K562 (cell line): ENCODE data around the gene ANKRD11. TPM values are rescaled to one million over a fixed set of nuclear protein-coding genes. Genes with fewer than 3 reads are reported as not detected.

Experiments
- ATAC-seq: fragments of 200-7000 bp; cut with Tn5 transposase; 3 replicates; pipeline ENCODE4 v1.9.1; 2020; ENCODE audit warnings: moderate library complexity
- BruUV-seq: library from RNA; stranded (reverse); fragments of 400-500 nt; replicated peaks from 2 replicates; lab custom pipeline; 2021; lab: Mats Ljungman, UMichigan
- CTCF ChIA-PET: fragments of 300-600 bp; formaldehyde crosslinking; extraction: SDS; loops from one replicate; lab custom pipeline; 2021; ENCODE audit warnings: low intra/inter-chr PET ratio; lab: Yijun Ruan, JAX
- POLR2A ChIA-PET: fragments of 300-600, 350-650 bp; sonication (Branson Sonifier 250); formaldehyde crosslinking; extraction: SDS; loops from one replicate; lab custom pipeline; 2021; ENCODE audit warnings: antibody characterized with exemption, inconsistent platforms; lab: Yijun Ruan, JAX
- DNase-seq, 4 experiments: peaks; one replicate each; pipeline versions ENCODE4 v3.0.0 to v3.0.0-alpha.2; 2011 to 2018; ENCODE audit warnings: low spot score in 3 of 4, mixed read lengths in 3 of 4; ENCODE audit errors: extremely low read depth in 1 of 4
- FAIRE-seq: peaks from 2 replicates; lab custom pipeline; 2011; peaks lifted over from hg19 to GRCh38; lab: Jason Lieb, UNC
- H2AFZ ChIP-seq: 2 replicates; pipeline ENCODE4 v1.6.0; 2011; ENCODE audit warnings: low read depth, low read length, control low read depth, inconsistent platforms
- H3K27ac ChIP-seq: fragments of 200-600 bp; 3 replicates; pipeline ENCODE4 v1.8.0; 2011; ENCODE audit warnings: low read depth, mild to moderate bottlenecking, control low read depth, inconsistent platforms, low read length, moderate library complexity, mixed read lengths; ENCODE audit errors: extremely low read depth
- H3K27me3 ChIP-seq, 2 experiments: fragments of 300-600 bp in 1 of 2; 2 replicates in 1 of 2; 3 replicates in 1 of 2; pipeline versions ENCODE4 v1.6.0 to v1.8.0; 2011; ENCODE audit warnings: inconsistent platforms in 2 of 2, low read length in 2 of 2, mild to moderate bottlenecking in 1 of 2, mixed read lengths in 1 of 2, moderate library complexity in 1 of 2; ENCODE audit not compliant: control insufficient read depth in 2 of 2, insufficient read depth in 2 of 2
- H3K36me3 ChIP-seq: fragments of 300-600 bp; 3 replicates; pipeline ENCODE4 v1.8.0; 2011; ENCODE audit warnings: mild to moderate bottlenecking, low read length, inconsistent platforms; ENCODE audit not compliant: control insufficient read depth, insufficient read depth
- H3K4me1 ChIP-seq, 2 experiments: fragments of 200-600 bp in 1 of 2; replicated peaks in 1 of 2; 2 replicates in 1 of 2; 3 replicates in 1 of 2; pipeline versions ENCODE4 v1.5.1 to v1.8.0; 2011; ENCODE audit warnings: inconsistent platforms in 2 of 2, low read length in 2 of 2, mild to moderate bottlenecking in 1 of 2, mixed read lengths in 1 of 2, moderate library complexity in 1 of 2; ENCODE audit not compliant: control insufficient read depth in 2 of 2, insufficient read depth in 2 of 2
- H3K4me2 ChIP-seq: 2 replicates; pipeline ENCODE4 v1.6.1; 2011; ENCODE audit warnings: low read length, control low read depth, inconsistent platforms, mixed read lengths; ENCODE audit not compliant: insufficient read depth
- H3K4me3 ChIP-seq: fragments of 200-600 bp; sonication (generic), shearing (Covaris generic); 2 replicates; pipeline ENCODE4 v1.5.1; 2016; ENCODE audit warnings: control low read depth, inconsistent platforms
- H3K79me2 ChIP-seq: fragments of 200-600 bp; 3 replicates; pipeline ENCODE4 v1.8.0; 2011; ENCODE audit warnings: low read length, inconsistent platforms; ENCODE audit not compliant: control insufficient read depth, insufficient read depth
- H3K9ac ChIP-seq, 2 experiments: 2 replicates each; pipeline versions ENCODE4 v1.6.0 to v1.6.1; 2011; ENCODE audit warnings: low read depth in 2 of 2, low read length in 2 of 2, control low read depth in 1 of 2, inconsistent platforms in 1 of 2, mild to moderate bottlenecking in 1 of 2, mixed read lengths in 1 of 2; ENCODE audit not compliant: insufficient read depth in 1 of 2
- H3K9me1 ChIP-seq: one replicate; pipeline ENCODE4 v1.6.0; 2011; ENCODE audit warnings: inconsistent platforms, mild to moderate bottlenecking, low read length, moderate library complexity; ENCODE audit not compliant: control insufficient read depth, insufficient read depth
- H3K9me3 ChIP-seq: replicated peaks from 2 replicates; pipeline ENCODE4 v1.5.1; 2011; ENCODE audit warnings: low read depth, low read length, inconsistent platforms; ENCODE audit not compliant: control insufficient read depth, insufficient read depth
- H4K20me1 ChIP-seq: replicated peaks from 2 replicates; pipeline ENCODE4 v1.6.1; 2011; ENCODE audit warnings: low read length, inconsistent platforms, mixed read lengths; ENCODE audit not compliant: control insufficient read depth, insufficient read depth
- ADNP ChIP-seq: fragments of 200-800 bp; sonication (Bioruptor generic); IDR thresholded peaks from 2 replicates; pipeline ENCODE4 v1.6.1; 2016; ENCODE audit warnings: missing genetic modification characterization, missing compliant biosample characterization
- CLOCK ChIP-seq: fragments of 250-450 bp; sonication (Bioruptor Pico); IDR thresholded peaks from 2 replicates; pipeline ENCODE4 v1.4.0; 2020; ENCODE audit warnings: mild to moderate bottlenecking, moderate library complexity, borderline replicate concordance
- CREM ChIP-seq: IDR thresholded peaks from 2 replicates; pipeline ENCODE4 v1.6.1; 2014; ENCODE audit warnings: antibody characterized with exemption, low read depth
- EZH2 ChIP-seq: IDR thresholded peaks from 2 replicates; pipeline ENCODE4 v1.6.1; 2012; ENCODE audit warnings: low read depth, mild to moderate bottlenecking, inconsistent platforms, low read length, borderline replicate concordance
- FUS ChIP-seq: fragments of 200-400 bp; formaldehyde crosslinking; optimal IDR thresholded peaks from 2 replicates; pipeline ENCODE3; 2017; ENCODE audit warnings: low read depth, low read length
- HDGF ChIP-seq: fragments of 450-650 bp; IDR thresholded peaks from 2 replicates; pipeline ENCODE4 v1.6.1; 2016
- HOMEZ ChIP-seq: fragments of 250-450 bp; sonication (Bioruptor Pico); IDR thresholded peaks from 2 replicates; pipeline ENCODE4 v1.4.0; 2020; ENCODE audit warnings: mild to moderate bottlenecking, moderate library complexity
- NUFIP1 ChIP-seq: fragments of 450-650 bp; IDR thresholded peaks from 2 replicates; pipeline ENCODE4 v1.6.1; 2018; ENCODE audit not compliant: partially characterized antibody
- POLR3A ChIP-seq: IDR thresholded peaks from 2 replicates; pipeline ENCODE4 v1.6.1; 2011; ENCODE audit warnings: borderline replicate concordance, mild to moderate bottlenecking, moderate library complexity; ENCODE audit not compliant: insufficient read length, insufficient read depth; ENCODE audit errors: extremely low read depth
- SNRNP70 ChIP-seq: fragments of 200-400 bp; formaldehyde crosslinking; optimal IDR thresholded peaks from 2 replicates; pipeline ENCODE3; 2017; ENCODE audit warnings: low read depth, low read length
- TOE1 ChIP-seq, 2 experiments: fragments of 450-650 bp in 1 of 2; sonication (generic) in 1 of 2; formaldehyde crosslinking in 1 of 2; IDR thresholded peaks; 2 replicates each; pipeline versions ENCODE4 v1.7.1 to v1.8.0; 2016 to 2022; ENCODE audit warnings: borderline replicate concordance in 2 of 2, mild to moderate bottlenecking in 2 of 2, antibody characterized with exemption in 1 of 2, inconsistent platforms in 1 of 2, low read depth in 1 of 2, missing genetic modification reagents in 1 of 2, moderate library complexity in 1 of 2
- ZFPM2 ChIP-seq: fragments of 250-450 bp; sonication (Bioruptor Pico); IDR thresholded peaks from 2 replicates; pipeline ENCODE4 v1.5.1; 2022; ENCODE audit warnings: mild to moderate bottlenecking
- ZKSCAN3 ChIP-seq: fragments of 250-450 bp; sonication (Bioruptor Pico); IDR thresholded peaks from 2 replicates; pipeline ENCODE4 v1.4.0; 2020
- ZNF282 ChIP-seq: sonication (generic); formaldehyde crosslinking; IDR thresholded peaks from 2 replicates; pipeline ENCODE4 v1.8.1; 2023; ENCODE audit warnings: missing genetic modification reagents
- ZNF586 ChIP-seq: fragments of 450-650 bp; formaldehyde crosslinking; conservative IDR thresholded peaks from 2 replicates; pipeline ENCODE4 v1.4.0; 2020; ENCODE audit warnings: mild to moderate bottlenecking, moderate library complexity
- WGBS: fragments of 100-300 bp; shearing (Covaris generic); methylation state at CpG from one replicate; pipeline ENCODE4 v1.1.6; 2016; ENCODE audit warnings: low coverage, mixed read lengths; ENCODE audit not compliant: insufficient coverage; ENCODE audit errors: missing lambda C conversion rate; 5-methylcytosine and 5-hydroxymethylcytosine counted together
- in situ Hi-C: fragments of 300-500 bp; cut with MboI; formaldehyde crosslinking; loops from 4 replicates; pipeline ENCODE4 v1.15.0; 2018; ENCODE audit warnings: inconsistent platforms, mixed read lengths
- intact Hi-C: fragments of 100-400 bp; cut with micrococcal nuclease; formaldehyde crosslinking; loops from 2 replicates; pipeline ENCODE4 v1.14.2; 2022
- polyA plus RNA-seq, 8 experiments: library from polyadenylated mRNA; depleted of rRNA in 4 of 8; stranded (reverse) in 5 of 8; unstranded in 3 of 8; fragments of >200 nt; fragmentation: Nextera tagmentation in 2 of 8; fragmentation: Illumina TruSeq in 1 of 8; extraction: Ambion mirVana in 2 of 8; extraction: Trizol in 1 of 8; gene quantifications; 2 replicates each; pipeline versions ENCODE4 v1.2.1 to v1.2.3, GENCODE V29; 2011 to 2014; ENCODE audit warnings: inconsistent platforms in 1 of 8, missing spikeins in 1 of 8
- total RNA-seq, 7 experiments: library from RNA; depleted of rRNA in 6 of 7; stranded (reverse); fragments of >200 nt in 6 of 7; fragmentation: Illumina TruSeq in 2 of 7; extraction: Trizol in 2 of 7; gene quantifications; 2 replicates each; pipeline versions ENCODE4 v1.2.1 to v1.2.3, GENCODE V29; 2011 to 2021; ENCODE audit warnings: low replicate concordance in 1 of 7

The ANKRD11 gene
- total and polyA plus RNA-seq, 9 of the 15 experiments (the other 6 are each of a cell fraction or from before 2014, with no cell fraction given) = 4.7 to 126 (median 31.7) TPM

- Histone ChIP-seq H3K4me1 (peaks cover 0 to 42% of the 10 kb centered on the region in 2 experiments; a peak in 2 of 5 replicates), H3K27me3 (no peaks in the 10 kb centered on the region), H3K36me3 (peaks cover 72% of the 10 kb centered on the region; the same call in 2 of the 3 replicates), H4K20me1 (peaks cover 29% of the 10 kb centered on the region), H3K9me1 (peaks cover 13% of the 10 kb centered on the region), H3K79me2 (peaks cover 77% of the 10 kb centered on the region), H3K27ac (no peak overlapping the region), H2AFZ (no peak overlapping the region), H3K4me2 (no peak overlapping the region), H3K4me3 (no peak overlapping the region), H3K9me3 (no peaks in the 10 kb centered on the region)
- no peak for ATAC-seq
- FAIRE-seq = no peak
- ChIA-PET POLR2A (no interaction called here), CTCF (no interaction called here)
- intact Hi-C loops (no loop called here), in situ Hi-C loops (no loop called here)
- BruUV-seq = no TSS peak
- no peak for TF ChIP-seq ZKSCAN3 (CRISPR knock-in tag)
- no peak for TF ChIP-seq SNRNP70
- TF ChIP-seq HOMEZ = no peak
- TF ChIP-seq ZFPM2 = no peak
- TF ChIP-seq HDGF = no peak
- TF ChIP-seq FUS = no peak
- no peak for TF ChIP-seq NUFIP1
- TF ChIP-seq TOE1 (IDR thresholded peaks at IDR 0.05; ENCODE audit: borderline replicate concordance) = no peak
- no peak for TF ChIP-seq TOE1 (CRISPR knock-in tag; IDR thresholded peaks at IDR 0.05; ENCODE audit: borderline replicate concordance, low read depth)
- TF ChIP-seq ADNP (tag) = no peak
- no peak for TF ChIP-seq ZNF586
- TF ChIP-seq EZH2 = no peak
- TF ChIP-seq CLOCK = no peak
- no peak for TF ChIP-seq ZNF282 (CRISPR knock-in tag)
- TF ChIP-seq POLR3A = no peak
- TF ChIP-seq CREM = no peak
- TF ChIP-seq, all 486 proteins: peak for 0
- H3K9ac ChIP-seq = no peak overlapping the region
- no peak for DNase-seq
- 92% methylated on average over 9 of the region's 9 CpGs for WGBS
Observed at GRCh38 chr16:89300976-89301360, 189.4 kb downstream of the ANKRD11 start.
